AG10803 (cell line): Measurements from ENCODE around the gene IKBKE.

Source experiments
- DNase-seq: peaks from one replicate; pipeline ENCODE4 v3.0.0; 2010; ENCODE audit warnings: low read depth
- H3K4me3 ChIP-seq: 2 replicates; pipeline ENCODE4 v1.5.1; 2011; ENCODE audit warnings: mild to moderate bottlenecking, low read length, control low read depth
- TF ChIP-seq, protein P1 (sequence below): conservative IDR thresholded peaks from 2 replicates; pipeline ENCODE4 v1.5.1; 2011; ENCODE audit warnings: mild to moderate bottlenecking, low read length, control low read depth, inconsistent platforms

IKBKE gene

DNA sequence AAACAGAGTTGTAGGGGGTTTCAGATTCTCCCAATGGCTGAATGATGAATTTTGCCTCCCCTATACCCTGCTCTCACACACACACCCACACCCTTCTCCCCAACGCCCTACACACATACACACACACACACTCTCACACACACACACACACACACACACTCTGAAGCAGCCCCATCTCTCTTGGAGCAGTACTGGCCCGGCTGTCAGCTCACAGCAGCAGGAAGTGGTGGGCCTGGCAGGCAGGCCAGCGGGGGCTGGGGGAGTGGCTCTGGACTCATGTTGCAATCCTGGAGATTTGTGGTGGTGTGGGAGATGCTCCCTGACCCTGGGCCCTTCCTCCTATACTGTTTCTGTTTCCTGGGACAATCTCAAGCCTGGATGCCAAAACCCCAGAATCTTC lies 2.2 kb downstream of the IKBKE start:
- TF ChIP-seq, protein P1, sequence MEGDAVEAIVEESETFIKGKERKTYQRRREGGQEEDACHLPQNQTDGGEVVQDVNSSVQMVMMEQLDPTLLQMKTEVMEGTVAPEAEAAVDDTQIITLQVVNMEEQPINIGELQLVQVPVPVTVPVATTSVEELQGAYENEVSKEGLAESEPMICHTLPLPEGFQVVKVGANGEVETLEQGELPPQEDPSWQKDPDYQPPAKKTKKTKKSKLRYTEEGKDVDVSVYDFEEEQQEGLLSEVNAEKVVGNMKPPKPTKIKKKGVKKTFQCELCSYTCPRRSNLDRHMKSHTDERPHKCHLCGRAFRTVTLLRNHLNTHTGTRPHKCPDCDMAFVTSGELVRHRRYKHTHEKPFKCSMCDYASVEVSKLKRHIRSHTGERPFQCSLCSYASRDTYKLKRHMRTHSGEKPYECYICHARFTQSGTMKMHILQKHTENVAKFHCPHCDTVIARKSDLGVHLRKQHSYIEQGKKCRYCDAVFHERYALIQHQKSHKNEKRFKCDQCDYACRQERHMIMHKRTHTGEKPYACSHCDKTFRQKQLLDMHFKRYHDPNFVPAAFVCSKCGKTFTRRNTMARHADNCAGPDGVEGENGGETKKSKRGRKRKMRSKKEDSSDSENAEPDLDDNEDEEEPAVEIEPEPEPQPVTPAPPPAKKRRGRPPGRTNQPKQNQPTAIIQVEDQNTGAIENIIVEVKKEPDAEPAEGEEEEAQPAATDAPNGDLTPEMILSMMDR: no peak
- peak; percentile 81 for DNase-seq
- no peak overlapping the region for H3K4me3 ChIP-seq

- no peak for DNase-seq
- no peak overlapping the region for H3K4me3 ChIP-seq
- TF ChIP-seq, protein P1: no peak
These were observed 2.6 kb downstream of the IKBKE start for GRCh38 chr1:206472886-206473285.

DNA sequence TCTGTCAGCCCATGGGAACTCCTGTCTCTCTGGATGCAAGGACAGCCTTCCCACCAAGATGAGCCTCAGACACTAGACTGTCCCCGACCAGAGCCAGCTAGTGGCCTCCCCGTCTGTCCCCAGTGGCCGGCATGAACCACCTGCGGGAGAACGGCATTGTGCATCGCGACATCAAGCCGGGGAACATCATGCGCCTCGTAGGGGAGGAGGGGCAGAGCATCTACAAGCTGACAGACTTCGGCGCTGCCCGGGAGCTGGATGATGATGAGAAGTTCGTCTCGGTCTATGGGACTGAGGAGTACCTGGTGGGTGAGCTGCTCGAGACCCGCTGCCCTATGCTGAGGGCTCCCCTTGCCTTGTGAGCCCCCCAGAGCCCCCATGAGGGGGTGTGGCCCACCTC lies 5.8 kb downstream of the IKBKE start:
- DNase-seq: no peak
- H3K4me3 ChIP-seq: no peak overlapping the region
- TF ChIP-seq, protein P1: no peak

- TF ChIP-seq, protein P1: no peak
- DNase-seq: no peak
These were observed 6.3 kb downstream of the IKBKE start for GRCh38 chr1:206476591-206476990.

GRCh38 chr1:206477110-206477509 lies 6.8 kb downstream of the IKBKE start:
- DNase-seq: no peak
- TF ChIP-seq, protein P1: no peak
- H3K4me3 ChIP-seq: no peak overlapping the region

More at GRCh38 chr1:206476591-206476990, 6.3 kb downstream of the IKBKE start:
- no peak overlapping the region for H3K4me3 ChIP-seq

- no peak overlapping the region for H3K4me3 ChIP-seq
- TF ChIP-seq, protein P1: no peak
- DNase-seq: no peak
These were observed 7.5 kb downstream of the IKBKE start for GRCh38 chr1:206477581-206478380.

DNA sequence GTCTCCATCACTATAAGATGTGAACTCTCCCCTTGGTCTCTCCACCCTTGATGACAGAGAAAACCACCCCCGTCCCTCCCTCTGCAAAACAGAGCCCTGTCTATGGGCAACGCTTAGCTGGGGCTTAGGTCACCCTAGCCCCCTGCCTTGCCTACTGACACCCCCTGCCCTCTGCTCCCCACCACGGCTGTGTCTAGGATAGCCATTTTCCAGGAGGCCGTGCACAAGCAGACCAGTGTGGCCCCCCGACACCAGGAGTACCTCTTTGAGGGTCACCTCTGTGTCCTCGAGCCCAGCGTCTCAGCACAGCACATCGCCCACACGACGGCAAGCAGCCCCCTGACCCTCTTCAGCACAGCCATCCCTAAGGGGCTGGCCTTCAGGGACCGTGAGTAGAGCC lies 8.5 kb downstream of the IKBKE start:
- DNase-seq: no peak
- H3K4me3 ChIP-seq: no peak overlapping the region
- TF ChIP-seq, protein P1: no peak
